HepG2 (cell line): ENCODE data around the gene KIF26B. TPM values are rescaled to one million over a fixed set of nuclear protein-coding genes. Genes with fewer than 3 reads are reported as not detected.

ENCODE experiments used
- ATAC-seq: fragments of 200-7000 bp; cut with Tn5 transposase; 3 replicates; pipeline ENCODE4 v1.9.1; 2020; ENCODE audit warnings: mild to moderate bottlenecking, moderate library complexity
- BruUV-seq: library from RNA; stranded (reverse); fragments of 400-500 nt; replicated peaks from 2 replicates; lab custom pipeline; 2021; lab: Mats Ljungman, UMichigan
- CTCF ChIA-PET: fragments of 300-600 bp; formaldehyde crosslinking; extraction: SDS; loops from one replicate; lab custom pipeline; 2021; ENCODE audit warnings: low total read pairs, inconsistent platforms, low intra/inter-chr PET ratio; lab: Yijun Ruan, JAX
- POLR2A ChIA-PET: fragments of 350-600 bp; sonication (Branson Sonifier 250); formaldehyde crosslinking; loops from one replicate; lab custom pipeline; 2020; ENCODE audit warnings: antibody characterized with exemption, inconsistent platforms; lab: Yijun Ruan, JAX
- DNase-seq: peaks from one replicate; pipeline ENCODE4 v3.0.0-alpha.2; 2015; ENCODE audit warnings: low spot score
- FAIRE-seq: peaks from 3 replicates; lab custom pipeline; 2011; peaks lifted over from hg19 to GRCh38; lab: Jason Lieb, UNC
- H2AFZ ChIP-seq: one replicate; pipeline ENCODE4 v1.6.1; 2011; ENCODE audit warnings: low read length, inconsistent platforms
- H3K27ac ChIP-seq: fragments of 300-600 bp; 3 replicates; pipeline ENCODE4 v1.8.0; 2011; ENCODE audit warnings: mixed run types, mild to moderate bottlenecking, mixed read lengths, low read length, inconsistent platforms; ENCODE audit not compliant: insufficient read depth; ENCODE audit errors: extremely low read length
- H3K27me3 ChIP-seq, 2 experiments: fragments of 200-600 bp in 1 of 2; 2 replicates in 1 of 2; 3 replicates in 1 of 2; pipeline versions ENCODE4 v1.6.0 to v1.8.0; 2011; ENCODE audit warnings: low read length in 2 of 2, mild to moderate bottlenecking in 2 of 2, moderate library complexity in 2 of 2, inconsistent platforms in 1 of 2; ENCODE audit not compliant: insufficient read depth in 2 of 2, control insufficient read depth in 1 of 2
- H3K36me3 ChIP-seq, 2 experiments: fragments of 200-600 bp in 1 of 2; replicated peaks in 1 of 2; 2 replicates in 1 of 2; 3 replicates in 1 of 2; pipeline versions ENCODE4 v1.5.1 to v1.8.0; 2011; ENCODE audit warnings: low read length in 2 of 2, inconsistent platforms in 1 of 2; ENCODE audit not compliant: insufficient read depth in 2 of 2, control insufficient read depth in 1 of 2
- H3K4me1 ChIP-seq: 2 replicates; pipeline ENCODE4 v1.5.1; 2012; ENCODE audit warnings: low read length, inconsistent platforms; ENCODE audit not compliant: insufficient read depth
- H3K4me2 ChIP-seq: 2 replicates; pipeline ENCODE4 v1.6.0; 2011; ENCODE audit warnings: low read depth, low read length, inconsistent platforms
- H3K4me3 ChIP-seq, 3 experiments: fragments of 200-600 bp in 1 of 3; sonication (generic), shearing (Covaris generic) in 1 of 3; replicated peaks in 1 of 3; 2 replicates each; pipeline ENCODE4 v1.5.1; 2011 to 2016; ENCODE audit warnings: low read length in 3 of 3, inconsistent platforms in 2 of 3, low read depth in 2 of 3, mild to moderate bottlenecking in 2 of 3, control low read depth in 1 of 3, mixed read lengths in 1 of 3; ENCODE audit not compliant: insufficient read depth in 1 of 3
- H3K79me2 ChIP-seq: one replicate; pipeline ENCODE4 v1.6.1; 2011; ENCODE audit warnings: low read length, inconsistent platforms; ENCODE audit not compliant: insufficient read depth
- H3K9ac ChIP-seq: 2 replicates; pipeline ENCODE4 v1.6.0; 2011; ENCODE audit warnings: mild to moderate bottlenecking, low read depth, low read length, inconsistent platforms; ENCODE audit not compliant: insufficient read depth
- H3K9me3 ChIP-seq: 2 replicates; pipeline ENCODE4 v1.5.1; 2012; ENCODE audit warnings: mild to moderate bottlenecking, low read length
- H4K20me1 ChIP-seq: 2 replicates; pipeline ENCODE4 v1.6.0; 2011; ENCODE audit warnings: inconsistent platforms, mild to moderate bottlenecking, low read length, moderate library complexity; ENCODE audit not compliant: insufficient read depth
- AKAP8 ChIP-seq: sonication (generic); formaldehyde crosslinking; IDR thresholded peaks from 2 replicates; pipeline ENCODE4 v1.5.1; 2020; ENCODE audit warnings: mild to moderate bottlenecking, missing genetic modification reagents
- CBX2 ChIP-seq, 2 experiments: fragments of 200-600 bp in 1 of 2; sonication (generic); formaldehyde crosslinking in 1 of 2; IDR thresholded peaks; 2 replicates each; pipeline versions ENCODE4 v1.7.0 to v1.8.1; 2018 to 2022; ENCODE audit warnings: low read depth in 2 of 2, low read length in 1 of 2, mild to moderate bottlenecking in 1 of 2, missing genetic modification reagents in 1 of 2
- ELF1 ChIP-seq: sonication (generic); formaldehyde crosslinking; IDR thresholded peaks from 2 replicates; pipeline ENCODE4 v1.4.0; 2020; ENCODE audit warnings: missing genetic modification reagents
- GLI4 ChIP-seq: sonication (generic); formaldehyde crosslinking; IDR thresholded peaks from 2 replicates; pipeline ENCODE4 v1.5.1; 2020; ENCODE audit warnings: missing genetic modification reagents, mild to moderate bottlenecking, moderate library complexity, borderline replicate concordance
- KDM6A ChIP-seq: IDR thresholded peaks from 2 replicates; pipeline ENCODE4 v1.6.1; 2016; ENCODE audit warnings: low read depth
- PLRG1 ChIP-seq: fragments of 450-650 bp; conservative IDR thresholded peaks from 2 replicates; pipeline ENCODE4 v1.6.1; 2016
- RFXANK ChIP-seq: IDR thresholded peaks from 2 replicates; pipeline ENCODE4 v1.6.1; 2016
- SALL1 ChIP-seq: sonication (generic); formaldehyde crosslinking; IDR thresholded peaks from 2 replicates; pipeline ENCODE4 v1.8.0; 2022; ENCODE audit warnings: mild to moderate bottlenecking, missing genetic modification reagents
- ZC3H13 ChIP-seq: sonication (generic); formaldehyde crosslinking; IDR thresholded peaks from 2 replicates; pipeline ENCODE4 v1.8.1; 2023; ENCODE audit warnings: mild to moderate bottlenecking, missing genetic modification reagents, moderate library complexity
- ZC3H4 ChIP-seq: sonication (generic); formaldehyde crosslinking; IDR thresholded peaks from 2 replicates; pipeline ENCODE4 v1.4.0; 2020; ENCODE audit warnings: missing genetic modification reagents, borderline replicate concordance
- ZNF550 ChIP-seq: sonication (generic); formaldehyde crosslinking; IDR thresholded peaks from 2 replicates; pipeline ENCODE4 v1.4.0; 2020; ENCODE audit warnings: mild to moderate bottlenecking, missing genetic modification reagents, borderline replicate concordance
- ZNF598 ChIP-seq: sonication (generic); formaldehyde crosslinking; IDR thresholded peaks from 2 replicates; pipeline ENCODE4 v1.5.1; 2020; ENCODE audit warnings: mild to moderate bottlenecking, missing genetic modification reagents, borderline replicate concordance
- ZNF878 ChIP-seq: sonication (generic); formaldehyde crosslinking; IDR thresholded peaks from 2 replicates; pipeline ENCODE4 v1.8.1; 2023; ENCODE audit warnings: mild to moderate bottlenecking, missing genetic modification reagents, moderate library complexity
- WGBS: methylation state at CpG from one replicate; pipeline ENCODE4 v1.1.6; 2017; ENCODE audit warnings: low lambda C conversion rate; 5-methylcytosine and 5-hydroxymethylcytosine counted together
- in situ Hi-C: cut with HindIII; loops from 2 replicates; pipeline ENCODE4 v1.10.0; 2017; ENCODE audit warnings: low pct_unique_long_range_greater_than_20kb; ENCODE audit not compliant: extremely low pct_ligation_motif_present
- intact Hi-C: fragments of 100-400 bp; cut with micrococcal nuclease; formaldehyde crosslinking; loops from one replicate; pipeline ENCODE4 v1.10.0; 2022; ENCODE audit not compliant: unreplicated experiment
- polyA plus RNA-seq, 8 experiments: library from polyadenylated mRNA; depleted of rRNA in 3 of 8; stranded (reverse) in 7 of 8; unstranded in 1 of 8; fragments of >200 nt; fragmentation: Illumina TruSeq in 4 of 8; extraction: Trizol in 4 of 8; gene quantifications; 2 replicates each; pipeline versions ENCODE4 v1.2.1 to v1.2.3, GENCODE V29; 2011 to 2016; ENCODE audit warnings: low read depth in 4 of 8, missing spikeins in 1 of 8, mixed read lengths in 1 of 8; ENCODE audit not compliant: insufficient read depth in 1 of 8
- total RNA-seq, 5 experiments: library from RNA; depleted of rRNA; stranded (reverse); fragments of >200 nt; fragmentation: Illumina TruSeq; extraction: Trizol; gene quantifications; 2 replicates each; pipeline ENCODE4 v1.2.3, GENCODE V29; 2016; ENCODE audit warnings: low read depth in 1 of 5
- TF ChIP-seq, protein P1 (sequence below): sonication (generic); formaldehyde crosslinking; conservative IDR thresholded peaks from 2 replicates; pipeline ENCODE4 v1.4.0; 2020; ENCODE audit warnings: missing genetic modification reagents

Gene KIF26B
- total and polyA plus RNA-seq, 2 of the 13 experiments (the other 11 are each of a cell fraction or from before 2014, with no cell fraction given): 0.08 to 0.09 TPM

DNA sequence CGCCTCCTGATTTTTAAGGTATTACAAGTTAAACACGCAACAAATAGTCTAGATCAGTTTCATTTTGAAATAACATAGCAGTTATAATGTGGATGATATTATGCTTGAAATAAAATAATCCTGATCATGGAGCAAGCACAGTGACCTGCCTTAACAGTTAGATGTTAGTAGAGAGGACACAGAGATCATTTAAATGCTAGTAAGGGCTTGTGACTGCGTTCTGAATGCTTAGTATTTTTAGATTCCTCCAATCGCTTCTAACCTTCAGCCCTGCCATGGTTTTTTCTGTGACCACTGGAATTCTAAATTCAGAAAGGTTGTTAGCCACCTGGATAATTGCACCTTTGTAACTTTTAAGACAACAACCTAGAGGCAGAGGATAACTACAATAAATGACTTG is 46.4 kb downstream of the KIF26B start (continued):
- TF ChIP-seq ZC3H4 (CRISPR knock-in tag) (no peak), SALL1 (CRISPR knock-in tag) (no peak), ZC3H13 (CRISPR knock-in tag) (no peak), GLI4 (CRISPR knock-in tag) (no peak), RFXANK (CRISPR knock-in tag) (no peak), KDM6A (no peak), AKAP8 (no peak)

DNA sequence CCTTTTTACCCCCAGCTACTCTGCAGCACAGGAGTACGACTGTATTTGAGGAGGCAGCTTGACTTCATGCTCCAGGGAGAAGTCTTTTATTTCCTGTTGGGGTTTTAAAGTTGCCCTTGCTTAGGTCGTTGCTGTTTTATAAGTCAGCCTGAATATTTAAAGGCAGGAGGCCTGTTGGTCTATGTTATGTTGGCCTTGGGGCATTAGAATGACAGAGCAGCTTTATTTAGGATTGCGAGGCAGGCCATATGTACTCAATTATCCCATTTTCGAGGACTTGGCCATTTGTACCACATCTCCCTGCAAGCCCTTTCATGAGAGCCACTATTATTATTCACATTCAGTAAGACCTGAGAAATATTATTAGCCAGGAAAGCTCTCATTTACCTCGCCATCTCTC is 47.0 kb downstream of the KIF26B start:
- H3K27ac ChIP-seq: no peak overlapping the region
- H3K9ac ChIP-seq: no peak overlapping the region
- TF ChIP-seq CBX2 (IDR thresholded peaks at IDR 0.05; ENCODE audit: low read depth, low read length): no peak
- TF ChIP-seq CBX2 (CRISPR knock-in tag; IDR thresholded peaks at IDR 0.05; ENCODE audit: low read depth): no peak
- TF ChIP-seq ZNF550 (CRISPR knock-in tag): no peak
- no peak for TF ChIP-seq ZNF878 (CRISPR knock-in tag)
- TF ChIP-seq, protein P1, sequence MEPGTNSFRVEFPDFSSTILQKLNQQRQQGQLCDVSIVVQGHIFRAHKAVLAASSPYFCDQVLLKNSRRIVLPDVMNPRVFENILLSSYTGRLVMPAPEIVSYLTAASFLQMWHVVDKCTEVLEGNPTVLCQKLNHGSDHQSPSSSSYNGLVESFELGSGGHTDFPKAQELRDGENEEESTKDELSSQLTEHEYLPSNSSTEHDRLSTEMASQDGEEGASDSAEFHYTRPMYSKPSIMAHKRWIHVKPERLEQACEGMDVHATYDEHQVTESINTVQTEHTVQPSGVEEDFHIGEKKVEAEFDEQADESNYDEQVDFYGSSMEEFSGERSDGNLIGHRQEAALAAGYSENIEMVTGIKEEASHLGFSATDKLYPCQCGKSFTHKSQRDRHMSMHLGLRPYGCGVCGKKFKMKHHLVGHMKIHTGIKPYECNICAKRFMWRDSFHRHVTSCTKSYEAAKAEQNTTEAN (CRISPR knock-in tag): no peak
- TF ChIP-seq ZNF598 (CRISPR knock-in tag): no peak
- TF ChIP-seq PLRG1: no peak
- no peak for TF ChIP-seq ELF1 (CRISPR knock-in tag)
- H4K20me1 ChIP-seq: no peaks in the 10 kb centered on the region
- ChIA-PET POLR2A (no interaction called here), CTCF (no interaction called here)
- H3K4me2 ChIP-seq: no peak overlapping the region
- no peaks in the 10 kb centered on the region for H3K79me2 ChIP-seq
- no peaks in the 10 kb centered on the region; a peak in 1 of 5 replicates for H3K27me3 ChIP-seq
- no peaks in the 10 kb centered on the region for H3K4me1 ChIP-seq
- in situ Hi-C loops (no loop called here), intact Hi-C loops (no loop called here)
- BruUV-seq: no TSS peak
- DNase-seq: no peak
- peaks cover 8% of the 10 kb centered on the region for H3K9me3 ChIP-seq
- WGBS: 50% methylated on average over 5 of the region's 5 CpGs
- H2AFZ ChIP-seq: no peak overlapping the region
- FAIRE-seq: no peak
- ATAC-seq: no peak
- no peaks in the 10 kb centered on the region for H3K36me3 ChIP-seq
- no peak overlapping the region for H3K4me3 ChIP-seq
